GM21381 (cell line): ENCODE results near the gene TWF1.
"Not testable (repeated sequence)": the region's sequence is repeated elsewhere in the genome, so short reads cannot be mapped to it uniquely, and the experiment has no call there.

Source experiments
- ATAC-seq: cut with Tn5 transposase; IDR thresholded peaks from one replicate; pipeline ENCODE4 v1.9.1; 2021; ENCODE audit warnings: mild to moderate bottlenecking, moderate library complexity; ENCODE audit not compliant: unreplicated experiment

Gene TWF1

DNA sequence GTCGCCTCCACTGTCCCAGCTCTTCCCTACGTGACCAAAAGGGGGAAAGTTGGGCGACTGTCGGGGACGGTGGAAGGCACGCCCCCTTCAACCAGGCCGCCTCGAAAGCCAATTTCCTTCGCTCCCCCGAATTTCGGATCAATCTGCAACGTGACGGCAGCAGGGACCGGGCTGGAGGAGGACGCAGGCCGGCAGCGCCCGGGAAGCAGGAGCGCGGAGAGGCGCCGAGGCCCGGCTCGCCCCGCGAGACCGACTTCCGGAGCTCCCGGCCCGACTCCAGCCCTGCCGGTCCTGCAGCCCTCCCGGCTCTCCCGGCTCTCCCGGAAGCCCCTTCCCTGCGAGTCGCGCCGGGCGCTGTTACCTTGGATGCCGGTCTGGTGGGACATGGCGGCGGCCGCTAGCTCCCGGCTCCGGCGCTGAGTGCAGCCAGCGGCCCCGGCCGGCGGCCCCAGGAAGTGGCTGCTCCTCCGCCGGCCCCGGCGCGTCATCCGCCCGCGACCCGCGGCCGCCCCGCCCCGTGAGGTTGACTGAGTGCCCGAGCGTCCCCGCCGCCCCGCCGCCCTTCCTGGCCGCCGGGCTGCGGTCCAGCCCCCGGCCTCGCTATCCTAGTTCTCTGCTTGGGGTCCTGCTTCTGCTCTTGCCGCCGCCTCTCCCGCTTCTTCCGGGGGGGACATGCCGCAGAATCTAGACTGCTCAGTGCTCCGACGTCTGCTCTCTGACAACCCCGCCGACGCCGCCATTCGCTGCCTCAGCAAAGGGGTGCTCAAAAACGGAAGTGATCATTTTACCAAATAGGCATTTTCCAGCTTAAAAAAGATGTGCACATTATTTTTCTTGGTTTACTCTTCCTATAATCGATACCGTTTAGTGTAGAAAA is at the start of gene TWF1:
TWF1 (minus strand) TSS at position 458 of the 877 bp plus-strand sequence; CDS start at position 386, 72 bp downstream.
- ATAC-seq = peak; percentile 98

DNA sequence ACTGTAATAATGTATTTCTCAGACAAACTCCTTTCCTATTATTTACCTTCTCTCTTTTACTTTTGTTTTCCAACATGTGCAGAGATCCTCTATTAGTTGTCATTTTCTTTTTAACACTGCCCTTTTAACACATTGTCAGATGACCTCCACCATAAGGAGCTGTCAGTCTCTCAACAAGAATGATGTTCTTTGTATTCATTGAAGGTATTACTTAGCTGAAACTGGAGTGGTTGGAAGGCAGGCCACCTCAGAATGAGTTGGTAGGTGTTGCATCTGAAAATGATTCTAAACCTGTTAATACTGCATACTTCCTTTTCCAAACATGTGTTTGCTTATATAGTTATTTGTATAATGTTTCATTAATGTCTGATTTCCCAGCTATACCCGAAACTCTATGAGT is 46.6 kb upstream of the TWF1 start:
- no peak for ATAC-seq

DNA sequence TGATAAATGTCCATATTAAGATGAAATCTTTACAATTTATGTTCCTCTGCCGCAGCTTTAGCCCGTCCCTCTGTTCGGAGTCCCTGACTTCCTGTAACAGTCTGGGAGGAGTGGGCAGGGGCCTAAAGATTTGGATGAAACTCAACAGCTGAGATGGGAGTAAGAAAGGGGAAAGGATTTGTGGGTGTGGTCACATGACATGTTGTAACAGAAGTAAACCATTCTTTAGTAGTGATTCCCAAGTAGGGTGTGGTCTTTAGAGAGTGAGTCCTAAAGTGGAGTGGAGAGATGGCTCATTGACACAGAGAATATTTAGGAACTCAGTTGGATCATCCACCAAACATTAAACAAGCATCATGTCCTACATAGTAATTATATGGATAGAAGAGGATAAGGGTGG is 42.7 kb upstream of the TWF1 start:
- no peak for ATAC-seq

DNA sequence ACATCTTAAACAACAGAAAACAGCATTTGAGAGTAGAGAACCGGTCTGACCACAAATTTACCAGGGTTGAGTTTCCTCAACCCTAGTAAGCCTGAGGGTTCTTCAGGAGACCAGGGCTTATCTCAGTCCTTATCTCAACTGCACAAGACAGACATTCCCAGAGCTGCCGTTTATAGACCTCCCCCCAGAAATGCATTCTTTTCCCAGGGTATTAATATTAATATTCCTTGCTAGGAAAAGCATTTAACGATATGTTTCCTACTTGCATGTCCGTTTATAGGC is 42.0 kb upstream of the TWF1 start:
- ATAC-seq = no peak

DNA sequence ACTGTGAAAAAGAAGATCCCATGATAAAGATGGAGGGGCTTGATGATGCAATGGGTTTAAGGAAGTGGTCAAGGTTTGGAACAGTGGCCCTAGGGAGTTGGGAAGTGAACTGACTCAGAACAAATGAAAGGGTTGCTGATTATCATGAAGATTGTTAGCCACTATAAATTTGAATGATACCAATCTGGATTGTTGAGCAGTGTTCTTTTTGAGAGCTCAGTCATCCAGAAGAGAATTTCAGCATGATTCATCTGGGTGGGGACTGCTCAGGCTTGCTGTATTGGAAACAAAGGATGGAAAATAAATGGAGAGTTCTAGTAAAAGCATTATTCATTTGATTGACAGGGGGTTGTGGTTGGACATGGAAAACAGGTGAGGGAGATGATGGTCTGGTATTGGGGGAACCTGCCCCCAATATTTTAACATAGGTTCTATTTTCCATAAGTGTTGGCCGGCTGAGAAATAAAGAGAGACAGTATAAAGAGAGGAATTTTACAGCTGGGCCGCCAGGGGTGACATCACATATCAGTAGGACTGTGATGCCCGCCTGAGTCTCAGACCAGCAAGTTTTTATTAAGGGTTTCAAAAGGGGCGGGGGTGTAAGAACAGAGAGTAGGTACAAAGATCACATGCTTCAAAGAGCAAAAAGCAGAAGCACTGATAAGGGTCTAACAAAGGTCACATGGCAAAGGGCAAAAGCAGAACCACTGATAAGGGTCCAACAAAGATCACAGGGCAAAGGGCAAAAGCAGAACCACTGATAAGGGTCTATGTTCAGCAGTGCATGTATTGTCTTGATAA is 41.5 kb upstream of the TWF1 start:
- not testable (repeated sequence) for ATAC-seq

DNA sequence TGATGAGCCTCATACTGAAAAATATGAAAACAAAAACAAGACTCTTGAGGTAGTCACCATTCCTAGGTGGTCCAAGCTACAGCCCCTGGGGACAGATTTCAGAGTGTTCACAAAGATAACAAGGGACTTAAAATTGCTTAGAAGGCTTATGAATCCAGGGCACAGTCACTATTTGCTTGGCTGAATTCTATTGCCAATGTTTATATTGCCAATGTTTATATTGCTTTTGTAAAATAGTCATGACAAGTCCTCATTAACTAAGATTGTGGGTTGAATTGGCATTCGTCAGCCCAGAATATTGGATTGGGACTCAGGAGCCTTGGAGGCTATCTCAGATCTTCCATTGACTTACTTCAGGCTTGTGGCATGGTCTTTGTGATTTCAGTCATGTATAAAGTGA is 36.1 kb upstream of the TWF1 start:
- no peak for ATAC-seq

DNA sequence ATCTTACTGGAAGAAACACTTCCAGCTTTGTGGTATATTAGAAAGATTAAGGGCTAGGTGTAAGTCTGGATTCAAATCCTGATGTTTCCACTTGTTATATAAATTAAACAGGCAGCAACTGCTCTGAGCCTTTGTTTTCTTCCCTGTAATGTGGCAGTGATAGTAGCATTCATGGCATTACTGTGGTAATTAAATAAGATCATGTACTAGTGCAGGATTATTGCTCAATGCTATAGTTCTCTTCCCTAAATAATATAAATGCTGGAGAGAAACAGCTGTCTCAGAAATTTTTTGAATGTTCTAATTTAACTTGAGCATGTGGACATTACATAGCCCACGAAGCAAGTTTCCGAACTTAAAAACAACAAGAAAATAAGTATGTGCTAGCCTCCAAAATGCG is 35.1 kb upstream of the TWF1 start:
- no peak for ATAC-seq

DNA sequence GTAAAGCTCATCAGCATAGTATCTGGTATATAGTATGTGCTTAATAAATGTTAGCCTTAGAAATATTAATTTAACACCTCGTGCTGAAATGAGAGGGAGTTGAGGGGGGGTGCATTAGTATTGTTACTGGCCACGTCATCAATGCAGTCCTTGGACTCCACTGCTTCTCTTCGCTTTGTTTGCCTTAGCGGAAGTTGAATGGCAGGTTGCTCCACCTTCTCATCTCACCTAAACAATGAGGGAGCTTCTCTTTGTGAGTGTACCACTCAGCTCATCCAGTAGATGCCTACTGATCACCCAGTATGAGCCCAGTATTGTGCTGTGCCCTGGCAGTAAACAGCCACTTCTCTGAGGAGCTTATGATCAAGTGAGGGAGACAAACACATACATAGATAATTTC is 34.2 kb upstream of the TWF1 start:
- ATAC-seq = no peak

DNA sequence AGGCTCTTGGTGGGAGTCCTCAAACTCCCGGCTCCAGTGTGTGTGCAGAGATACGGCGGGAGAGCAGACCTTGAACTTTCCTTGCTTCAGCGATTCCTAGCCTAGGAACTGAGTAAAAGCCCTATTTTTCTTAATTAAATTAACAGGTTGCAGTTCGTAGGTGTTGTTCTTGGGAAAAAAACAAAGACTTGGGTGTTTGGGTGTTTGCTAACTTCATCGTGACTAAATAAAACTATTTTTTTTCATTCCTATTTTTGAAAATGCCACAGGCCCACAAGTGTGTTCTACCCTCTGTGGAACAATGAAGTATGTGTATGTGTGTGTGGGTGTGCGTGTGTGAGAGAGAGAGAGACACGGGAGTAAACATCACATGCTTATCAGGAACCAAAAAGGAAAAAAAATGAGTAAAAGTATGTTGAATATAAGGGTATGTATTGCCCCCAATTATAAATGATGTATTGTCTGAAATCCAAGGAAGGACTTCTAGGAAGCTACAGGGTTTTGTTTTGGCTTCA is 30.4 kb upstream of the TWF1 start:
- ATAC-seq = peak; percentile 23

DNA sequence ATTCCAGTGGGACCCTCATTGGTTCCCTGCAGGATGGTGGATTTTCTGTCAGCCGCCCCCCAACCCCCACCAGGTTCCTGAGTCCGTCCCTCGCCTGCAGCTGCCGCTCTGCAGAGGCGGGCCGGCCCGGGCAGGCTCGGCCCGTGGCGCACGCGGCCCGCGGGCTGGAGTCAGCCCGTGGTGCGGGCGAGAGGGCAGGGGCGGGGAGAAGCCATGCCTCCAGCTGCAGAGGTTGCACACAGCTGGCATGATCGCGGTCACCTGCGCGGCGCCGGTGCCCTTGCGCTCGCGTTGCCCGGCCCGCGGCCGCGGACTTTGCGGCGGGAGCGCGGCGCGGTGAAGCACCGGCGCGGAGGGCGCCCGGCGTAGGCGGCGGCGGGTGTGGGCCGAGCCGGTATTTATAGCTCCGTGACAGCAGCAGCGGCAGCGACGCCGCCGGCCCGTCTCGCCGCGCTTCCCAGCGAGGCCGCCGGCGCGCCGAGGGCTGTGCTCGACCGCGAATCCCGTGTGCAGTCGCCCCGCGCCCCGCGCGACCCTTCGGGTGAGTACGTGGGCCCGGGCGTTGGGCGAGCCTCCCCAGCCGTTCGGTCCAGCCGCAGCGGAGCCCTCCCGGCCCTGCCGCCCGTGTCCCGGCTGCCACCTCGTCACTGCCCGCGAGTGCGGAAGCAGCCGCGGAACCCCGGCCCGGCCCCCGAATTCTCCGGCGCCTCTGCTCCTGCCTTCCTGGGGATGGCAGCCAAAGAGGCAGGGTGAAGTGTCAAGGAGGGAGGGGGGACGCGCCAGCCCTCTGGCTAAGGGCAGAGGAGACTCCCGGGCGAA is 29.7 kb upstream of the TWF1 start, which contains the start of gene TMEM117:
TMEM117 (plus strand) TSS at position 426 of the 819 bp plus-strand sequence.
- peak; percentile 73 for ATAC-seq

DNA sequence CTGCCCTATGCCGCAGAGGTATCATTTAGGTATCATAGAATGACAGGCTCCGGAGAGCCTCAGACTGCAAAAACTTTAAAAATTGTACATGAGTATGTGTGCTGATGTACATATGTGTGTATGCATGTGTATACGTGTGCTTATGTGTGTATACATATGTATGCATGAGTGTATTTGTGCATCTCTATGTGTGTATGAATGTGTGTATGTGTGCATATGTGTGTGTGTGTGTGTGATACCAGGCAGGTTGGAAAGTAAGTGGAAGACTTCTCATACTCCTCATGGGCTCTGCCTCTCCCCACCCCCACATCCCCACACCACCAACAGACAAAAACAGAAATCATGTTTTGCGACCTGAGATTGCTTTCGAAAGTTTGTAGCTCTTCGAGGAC is 29.1 kb upstream of the TWF1 start:
- peak; percentile 15 for ATAC-seq

DNA sequence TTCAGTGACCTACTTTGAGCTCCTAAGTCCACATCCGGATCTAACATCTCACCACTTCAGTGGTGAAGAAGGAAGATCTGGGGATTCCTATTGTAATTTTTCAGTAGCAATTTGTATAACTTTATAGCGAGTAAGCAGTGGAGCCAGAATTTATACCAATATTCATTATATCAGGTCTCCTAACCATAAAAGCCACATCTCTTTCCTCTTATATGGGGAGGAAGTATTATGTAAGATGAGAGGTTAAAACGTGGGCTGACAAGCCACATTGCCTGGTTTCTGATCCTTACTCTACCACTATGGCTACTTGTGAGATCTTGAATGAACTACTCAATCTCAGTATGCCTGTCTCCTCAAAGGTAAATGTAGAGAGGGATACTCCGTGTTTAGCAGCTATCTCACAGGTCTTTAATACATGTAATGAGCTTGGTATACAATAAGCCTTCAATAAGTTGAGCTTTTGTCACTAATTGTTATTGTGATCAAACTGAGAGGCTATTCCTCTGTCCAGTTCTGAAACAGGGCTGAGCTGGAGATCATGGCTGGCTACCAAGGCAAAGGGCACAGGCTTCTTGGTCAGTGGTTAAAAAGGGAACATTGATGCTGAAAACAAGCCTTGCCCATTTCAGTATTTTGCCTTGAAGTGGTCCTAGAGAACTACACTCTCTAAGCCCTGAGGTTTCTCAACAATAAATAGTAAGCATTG is 26.5 kb upstream of the TWF1 start:
- no peak for ATAC-seq

DNA sequence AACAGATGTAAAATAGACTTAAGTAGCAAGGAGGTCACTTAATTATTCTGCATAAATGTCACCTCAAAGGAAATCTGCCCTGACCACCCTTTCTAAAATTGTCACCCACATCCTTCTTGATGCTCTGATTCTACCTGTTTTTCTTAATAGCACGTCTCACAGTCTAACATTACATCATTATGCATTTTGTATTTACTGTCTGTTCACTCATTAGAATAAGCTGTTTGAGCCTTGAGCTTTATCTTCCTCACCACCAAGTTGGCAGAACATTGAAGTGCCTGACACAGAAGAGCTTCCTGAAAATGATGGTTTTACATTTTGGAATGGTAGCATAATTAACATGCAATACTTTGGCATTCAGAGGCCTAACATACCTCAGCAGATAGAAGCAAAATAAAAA is 21.0 kb upstream of the TWF1 start:
- no peak for ATAC-seq

DNA sequence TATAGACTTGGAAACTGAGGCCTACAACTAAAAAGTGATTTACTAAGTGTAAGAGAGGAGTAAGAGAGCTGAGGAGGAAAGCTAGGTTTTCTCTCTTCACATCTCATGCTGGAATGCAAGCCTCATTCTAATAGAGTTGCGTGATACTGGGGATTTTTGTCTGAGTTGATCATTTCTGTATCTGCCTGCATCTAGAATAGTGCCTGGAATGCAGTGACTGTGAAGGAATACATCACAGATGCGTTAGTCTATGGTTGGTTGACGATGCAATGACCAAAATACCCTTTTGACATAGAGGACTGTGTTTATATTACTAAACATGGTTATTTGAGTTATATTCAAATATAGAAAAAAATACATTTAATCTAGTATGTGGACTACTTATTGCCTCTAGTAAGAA is 20.6 kb upstream of the TWF1 start:
- ATAC-seq = no peak

DNA sequence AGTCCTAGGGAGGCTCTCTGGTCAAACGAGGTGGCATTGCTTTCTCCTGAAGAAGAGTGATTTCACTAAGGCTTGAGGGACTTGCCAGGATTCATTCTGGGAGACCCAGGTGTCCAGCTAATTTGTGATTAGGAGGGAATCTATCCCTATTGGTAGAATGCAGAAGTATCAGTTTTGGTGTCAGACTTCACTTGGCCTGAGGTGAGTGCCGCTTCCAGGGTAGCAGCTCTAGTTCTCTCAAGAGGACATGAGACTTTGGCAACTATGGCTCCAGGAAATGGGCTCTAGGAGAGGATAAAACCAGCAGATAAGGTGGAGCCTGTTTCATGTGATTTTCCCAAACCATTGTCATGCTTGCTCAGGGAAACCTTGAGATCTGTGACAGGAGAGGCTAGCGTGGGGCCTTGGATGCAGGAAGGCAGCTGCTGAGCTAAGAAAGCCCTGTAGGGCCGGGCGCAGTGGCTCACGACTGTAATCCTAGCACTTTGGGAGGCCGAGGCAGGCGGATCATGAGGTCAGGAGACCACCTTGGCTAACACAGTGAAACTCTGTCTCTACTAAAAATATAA is 18.2 kb upstream of the TWF1 start:
- ATAC-seq = no peak

DNA sequence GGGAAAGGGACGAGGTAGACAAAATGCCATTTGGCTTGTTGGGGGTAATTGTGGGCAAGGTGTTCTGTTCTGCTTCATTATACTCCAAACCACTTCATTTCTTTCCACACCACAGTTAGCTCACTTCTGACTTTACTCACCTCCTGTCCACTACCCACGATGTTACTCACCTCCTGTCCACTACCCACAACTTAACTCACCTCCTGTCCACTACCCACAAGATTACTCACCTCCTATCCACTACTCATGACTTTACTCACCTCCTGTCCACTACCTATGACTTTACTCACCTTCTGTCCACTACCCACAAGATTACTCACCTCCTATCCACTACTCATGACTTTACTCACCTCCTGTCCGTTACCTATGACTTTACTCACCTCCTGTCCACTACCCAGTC is 10.1 kb upstream of the TWF1 start:
- no peak for ATAC-seq

DNA sequence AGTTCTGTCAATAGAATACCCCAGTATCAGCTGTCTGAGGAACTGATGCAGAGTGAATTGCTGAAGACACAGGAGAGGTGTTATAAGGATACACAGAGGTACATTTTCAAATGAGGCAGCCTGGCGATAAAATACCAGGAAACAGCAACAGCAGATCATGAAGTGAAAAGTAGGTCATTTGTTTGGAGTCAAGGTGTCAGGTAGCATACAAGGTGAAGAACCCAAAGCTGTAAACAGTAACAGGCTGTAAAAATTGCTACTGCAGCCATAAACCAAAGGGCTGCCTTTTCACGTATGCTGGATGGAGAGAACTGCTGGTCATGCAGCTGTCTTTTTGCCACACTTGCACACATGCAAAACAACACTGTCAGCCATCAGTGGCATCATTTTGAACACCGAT is 9.3 kb upstream of the TWF1 start:
- no peak for ATAC-seq

DNA sequence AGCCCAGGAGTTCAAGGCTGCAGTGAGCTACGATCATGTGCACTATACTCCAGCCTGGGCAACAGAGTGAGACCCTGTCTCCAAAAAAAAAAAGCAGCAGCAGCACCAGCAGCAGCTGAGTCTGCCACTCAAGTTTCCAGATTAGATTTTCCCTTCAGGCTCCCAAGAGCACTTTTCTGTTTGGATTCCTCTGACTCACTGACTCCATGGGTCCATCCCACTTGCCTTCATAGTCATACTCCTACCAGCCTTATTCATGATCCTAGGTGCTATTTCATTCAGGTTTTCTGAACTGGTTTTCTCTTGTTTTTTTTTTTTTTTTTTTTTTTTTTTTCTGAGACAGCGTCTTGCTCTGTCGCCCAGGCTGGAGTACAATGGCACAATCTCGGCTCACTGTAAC is 6.8 kb upstream of the TWF1 start:
- ATAC-seq = no peak

DNA sequence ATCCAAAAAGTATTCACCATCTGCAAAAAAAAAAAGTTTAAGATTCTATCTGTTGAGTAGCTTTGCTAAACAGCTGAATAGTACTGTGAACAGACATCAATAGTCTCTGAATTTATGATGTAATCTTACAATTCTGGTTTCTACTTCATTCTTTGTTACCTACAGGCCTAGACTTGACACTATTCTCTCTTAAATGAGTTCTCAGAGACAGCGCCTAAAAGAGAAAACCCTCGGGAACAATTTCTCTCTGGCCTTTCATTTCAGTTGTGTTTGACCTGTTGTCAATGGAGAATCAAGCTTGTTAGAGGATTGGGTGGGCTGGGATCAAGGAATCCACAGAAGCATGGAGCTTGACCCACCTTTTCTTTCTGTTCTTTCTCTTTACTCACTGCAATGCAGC is 5.9 kb upstream of the TWF1 start:
- ATAC-seq = no peak

DNA sequence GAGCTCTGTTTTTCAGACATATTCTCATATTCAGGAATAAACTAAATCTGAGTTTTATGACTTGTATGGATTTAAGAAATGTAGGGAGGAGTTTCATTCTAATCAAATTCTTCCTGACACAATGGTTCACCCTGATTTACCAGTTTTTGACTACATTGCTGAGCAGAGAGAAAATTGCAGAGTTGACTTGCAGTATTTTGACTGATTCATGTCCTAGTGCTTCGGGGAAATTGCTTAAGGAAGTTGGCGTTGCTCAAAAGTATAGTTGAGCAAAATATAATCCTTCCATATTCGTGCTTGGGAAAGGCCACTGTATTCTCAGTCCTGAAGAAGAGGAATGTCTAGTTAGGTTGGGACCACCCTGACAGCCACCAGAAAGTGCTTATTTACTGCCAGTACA is 1.3 kb upstream of the TWF1 start:
- no peak for ATAC-seq
